Endodermal cell (in vitro differentiated cells): ENCODE results near the gene ATP11C. TPM values are rescaled to one million over a fixed set of nuclear protein-coding genes. Genes with fewer than 3 reads are reported as not detected.

ENCODE experiments used
- DNase-seq: peaks from one replicate; pipeline ENCODE4 v3.0.0-alpha.2; 2017
- H3K27ac ChIP-seq: 2 replicates; pipeline ENCODE4 v1.5.1; 2013; ENCODE audit warnings: mild to moderate bottlenecking, low read depth, low read length, moderate library complexity
- H3K27me3 ChIP-seq: 2 replicates; pipeline ENCODE4 v1.6.1; 2013; ENCODE audit warnings: mild to moderate bottlenecking, low read length, moderate library complexity; ENCODE audit not compliant: insufficient read depth, control insufficient read depth, poor library complexity, severe bottlenecking
- H3K36me3 ChIP-seq: 2 replicates; pipeline ENCODE4 v1.7.0; 2013; ENCODE audit warnings: mild to moderate bottlenecking, low read length, moderate library complexity; ENCODE audit not compliant: control insufficient read depth, insufficient read depth
- H3K4me1 ChIP-seq: one replicate; pipeline ENCODE4 v1.7.0; 2013; ENCODE audit warnings: low read length; ENCODE audit not compliant: control insufficient read depth, insufficient read depth
- H3K4me3 ChIP-seq: 2 replicates; pipeline ENCODE4 v1.5.1; 2013; ENCODE audit warnings: mild to moderate bottlenecking, low read length, moderate library complexity
- H3K9ac ChIP-seq: 2 replicates; pipeline ENCODE4 v1.6.1; 2013; ENCODE audit warnings: mild to moderate bottlenecking, low read length, moderate library complexity; ENCODE audit not compliant: poor library complexity, severe bottlenecking; ENCODE audit errors: extremely low read depth
- H3K9me3 ChIP-seq: 2 replicates; pipeline ENCODE4 v1.6.1; 2013; ENCODE audit warnings: mild to moderate bottlenecking, low read length, moderate library complexity; ENCODE audit not compliant: control insufficient read depth
- H3K27ac Mint-ChIP-seq: 2 replicates; pipeline ENCODE4 v1.8.0; 2020; ENCODE audit warnings: mixed read lengths
- H3K27me3 Mint-ChIP-seq: 2 replicates; pipeline ENCODE4 v1.8.0; 2021; ENCODE audit warnings: mild to moderate bottlenecking, mixed read lengths; ENCODE audit not compliant: insufficient read depth
- H3K36me3 Mint-ChIP-seq: 2 replicates; pipeline ENCODE4 v1.8.0; 2020; ENCODE audit warnings: low read depth, mixed read lengths
- H3K4me1 Mint-ChIP-seq: 2 replicates; pipeline ENCODE4 v1.8.0; 2020; ENCODE audit warnings: mixed read lengths
- H3K4me3 Mint-ChIP-seq: 2 replicates; pipeline ENCODE4 v1.8.0; 2020; ENCODE audit warnings: mild to moderate bottlenecking, moderate library complexity, mixed read lengths
- H3K9me3 Mint-ChIP-seq: 2 replicates; pipeline ENCODE4 v1.8.0; 2020; ENCODE audit warnings: mild to moderate bottlenecking, mixed read lengths
- CTCF ChIP-seq: fragments of 200-600 bp; sonication (generic); conservative IDR thresholded peaks from 2 replicates; pipeline ENCODE4 v1.5.0; 2021; ENCODE audit warnings: antibody characterized with exemption, mild to moderate bottlenecking
- whole genome bisulfite sequencing, 2 experiments: methylation state at CpG; one replicate each; pipeline versions ENCODE4 v1.1.5 to v1.1.7; 2013; ENCODE audit warnings: missing lambda C conversion rate in 2 of 2, mixed read lengths in 1 of 2; ENCODE audit not compliant: insufficient coverage in 1 of 2, insufficient read length in 1 of 2; 5-methylcytosine and 5-hydroxymethylcytosine counted together
- total RNA-seq, 2 donors: library from RNA; stranded (reverse); fragmentation: NEBNext Ultra II Directional in 1 of 2; extraction: Animal tissue kit (Norgen Biotek cat#: 25700) in 1 of 2; gene quantifications; 2 replicates in 1 of 2; 3 replicates in 1 of 2; pipeline ENCODE4 v1.2.1, GENCODE V29; 2021

Gene ATP11C
- total RNA-seq, 2 donors from 2014 or later = 62.9 to 114 TPM

GRCh38 chrX:139905051-139905450 is 27.8 kb downstream of the ATP11C start:
- no peak for DNase-seq
- Mint-ChIP-seq H3K27ac (no peak overlapping the region), H3K4me1 (peaks cover 48% of the 10 kb centered on the region), H3K9me3 (no peaks in the 10 kb centered on the region), H3K4me3 (no peak overlapping the region), H3K36me3 (peaks cover 2% of the 10 kb centered on the region), H3K27me3 (no peaks in the 10 kb centered on the region)
- Histone ChIP-seq H3K9ac (no peak overlapping the region), H3K4me3 (no peak overlapping the region), H3K4me1 (no peaks in the 10 kb centered on the region), H3K36me3 (no peaks in the 10 kb centered on the region), H3K27ac (no peak overlapping the region), H3K9me3 (no peaks in the 10 kb centered on the region), H3K27me3 (no peaks in the 10 kb centered on the region)
- TF ChIP-seq CTCF = no peak
- 77 to 81% methylated on average over 3 of the region's 3 CpGs for WGBS, 2 experiments

GRCh38 chrX:139903210-139903609 is 29.6 kb downstream of the ATP11C start:
- peaks cover 52% of the 10 kb centered on the region for H3K4me1 Mint-ChIP-seq
- WGBS, 2 experiments = 95% methylated on average over 2 of the region's 3 CpGs; no CpG with 5 or more reads in 1 of the 2 experiments

GRCh38 chrX:139902559-139902958 is 30.3 kb downstream of the ATP11C start:
- Histone ChIP-seq H3K27me3 (no peaks in the 10 kb centered on the region), H3K4me3 (no peak overlapping the region), H3K36me3 (no peaks in the 10 kb centered on the region), H3K27ac (no peak overlapping the region), H3K9me3 (no peaks in the 10 kb centered on the region), H3K4me1 (no peaks in the 10 kb centered on the region), H3K9ac (no peak overlapping the region)
- Mint-ChIP-seq H3K9me3 (no peaks in the 10 kb centered on the region), H3K4me1 (peaks cover 52% of the 10 kb centered on the region), H3K36me3 (peaks cover 1% of the 10 kb centered on the region), H3K4me3 (no peak overlapping the region), H3K27ac (no peak overlapping the region), H3K27me3 (no peaks in the 10 kb centered on the region)
- no peak for DNase-seq
- no peak for TF ChIP-seq CTCF
- 90 to 100% methylated on average over 1 of the region's 2 CpGs for WGBS, 2 experiments

More at GRCh38 chrX:139903210-139903609, 29.6 kb downstream of the ATP11C start:
- DNase-seq = no peak
- H3K9me3 Mint-ChIP-seq = no peaks in the 10 kb centered on the region
- no peaks in the 10 kb centered on the region for H3K36me3 ChIP-seq
- H3K4me3 Mint-ChIP-seq = no peak overlapping the region
- H3K9ac ChIP-seq = no peak overlapping the region
- H3K9me3 ChIP-seq = no peaks in the 10 kb centered on the region
- H3K4me3 ChIP-seq = no peak overlapping the region
- peaks cover 2% of the 10 kb centered on the region for H3K36me3 Mint-ChIP-seq
- H3K27me3 Mint-ChIP-seq = no peaks in the 10 kb centered on the region
- TF ChIP-seq CTCF = peak; percentile 34
- no peak overlapping the region for H3K27ac Mint-ChIP-seq
- no peak overlapping the region for H3K27ac ChIP-seq
- no peaks in the 10 kb centered on the region for H3K4me1 ChIP-seq
- no peaks in the 10 kb centered on the region for H3K27me3 ChIP-seq
